ENCODE data around the gene TBL1XR1.

DNA sequence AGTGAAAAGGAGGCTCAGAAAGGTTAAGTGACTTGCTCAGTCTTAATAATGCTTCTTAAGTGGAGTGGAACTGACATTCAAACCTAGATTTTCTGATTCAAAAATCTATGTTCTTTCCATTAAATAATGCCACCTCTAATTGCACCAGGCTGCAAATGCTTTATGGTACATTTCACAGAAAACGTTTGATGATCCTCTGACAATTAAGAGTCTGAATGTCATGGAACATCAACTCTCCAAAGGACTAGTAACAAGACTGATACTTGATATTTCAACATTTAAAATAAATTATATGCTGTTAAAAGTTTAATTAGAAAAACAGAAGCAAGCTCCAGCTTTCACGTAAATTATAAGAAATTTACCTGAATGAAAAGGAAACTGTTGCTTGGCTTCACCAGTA lies 151.5 kb downstream of the TBL1XR1 start:
- TF ChIP-seq, protein P1, sequence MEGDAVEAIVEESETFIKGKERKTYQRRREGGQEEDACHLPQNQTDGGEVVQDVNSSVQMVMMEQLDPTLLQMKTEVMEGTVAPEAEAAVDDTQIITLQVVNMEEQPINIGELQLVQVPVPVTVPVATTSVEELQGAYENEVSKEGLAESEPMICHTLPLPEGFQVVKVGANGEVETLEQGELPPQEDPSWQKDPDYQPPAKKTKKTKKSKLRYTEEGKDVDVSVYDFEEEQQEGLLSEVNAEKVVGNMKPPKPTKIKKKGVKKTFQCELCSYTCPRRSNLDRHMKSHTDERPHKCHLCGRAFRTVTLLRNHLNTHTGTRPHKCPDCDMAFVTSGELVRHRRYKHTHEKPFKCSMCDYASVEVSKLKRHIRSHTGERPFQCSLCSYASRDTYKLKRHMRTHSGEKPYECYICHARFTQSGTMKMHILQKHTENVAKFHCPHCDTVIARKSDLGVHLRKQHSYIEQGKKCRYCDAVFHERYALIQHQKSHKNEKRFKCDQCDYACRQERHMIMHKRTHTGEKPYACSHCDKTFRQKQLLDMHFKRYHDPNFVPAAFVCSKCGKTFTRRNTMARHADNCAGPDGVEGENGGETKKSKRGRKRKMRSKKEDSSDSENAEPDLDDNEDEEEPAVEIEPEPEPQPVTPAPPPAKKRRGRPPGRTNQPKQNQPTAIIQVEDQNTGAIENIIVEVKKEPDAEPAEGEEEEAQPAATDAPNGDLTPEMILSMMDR (IDR thresholded peaks at IDR 0.05; ENCODE audit: extremely low read depth in 1 of 2, insufficient read depth in 1 of 2, low read depth in 1 of 2, low read length in 2 of 2) = no peak
- TF ChIP-seq POLR2AphosphoS5 (IDR thresholded peaks at IDR 0.05; ENCODE audit: insufficient read depth, low read depth, low read length) (no peak), FOS (IDR thresholded peaks at IDR 0.05; ENCODE audit: borderline replicate concordance, insufficient read depth, low read length) (no peak), MYC (IDR thresholded peaks at IDR 0.05; ENCODE audit: low read depth, low read length) (no peak)

Data from endothelial cell of umbilical vein (primary cell).